Activated CD8-positive, alpha-beta memory T cell treated with anti-CD3 and anti-CD28 coated beads for 36 hours (primary cell): ENCODE results near the gene CDX2. TPM values are rescaled to one million over a fixed set of nuclear protein-coding genes. Genes with fewer than 3 reads are reported as not detected.

Source experiments
- CTCF ChIA-PET: fragments of 350-600 bp; sonication (Branson Sonifier 250); formaldehyde crosslinking; loops from one replicate; lab custom pipeline; 2021; ENCODE audit warnings: antibody characterized with exemption; lab: Charles Lee
- POLR2A ChIA-PET: fragments of 350-600 bp; sonication (Branson Sonifier 250); formaldehyde crosslinking; loops from one replicate; lab custom pipeline; 2021; ENCODE audit warnings: antibody characterized with exemption; lab: Charles Lee
- total RNA-seq, 2 experiments: library from RNA; stranded (reverse); gene quantifications; one replicate each; pipeline ENCODE4 v1.2.3, GENCODE V29; 2021

The CDX2 gene
- total RNA-seq, 2 experiments from 2014 or later = not detected

GRCh38 chr13:27955014-27955591 is 14.0 kb downstream of the CDX2 start:
- POLR2A ChIA-PET = no interaction called here
- CTCF ChIA-PET = interaction anchor here (1.0 to 2.9 kb wide), 6 partner anchors 15 to 129 kb away, joined by 3 to 15 read pairs (median 4); no protein-coding TSS in a partner anchor

GRCh38 chr13:27954406-27954851 is 14.7 kb downstream of the CDX2 start:
- POLR2A ChIA-PET = no interaction called here
- CTCF ChIA-PET = interaction anchor here (0.7 to 2.9 kb wide), 17 partner anchors 13 to 712 kb away, joined by 3 to 15 read pairs (median 4); partner anchors contain the start of gene PDX1

- ChIA-PET POLR2A (no interaction called here), CTCF (interaction anchor here (0.6 to 2.9 kb wide), 20 partner anchors 12 to 711 kb away, joined by 3 to 15 read pairs (median 4); partner anchors contain the start of gene PDX1)
Measured at GRCh38 chr13:27953676-27954405, 15.3 kb downstream of the CDX2 start.

- ChIA-PET CTCF (interaction anchor here (0.6 to 2.9 kb wide), 16 partner anchors 12 to 236 kb away, joined by 3 to 15 read pairs (median 4); partner anchors contain the start of gene PDX1), POLR2A (no interaction called here)
Measured at GRCh38 chr13:27952876-27953675, 16.0 kb downstream of the CDX2 start.

GRCh38 chr13:27942972-27943371 is 26.1 kb downstream of the CDX2 start:
- POLR2A ChIA-PET = no interaction called here
- CTCF ChIA-PET = no interaction called here

DNA sequence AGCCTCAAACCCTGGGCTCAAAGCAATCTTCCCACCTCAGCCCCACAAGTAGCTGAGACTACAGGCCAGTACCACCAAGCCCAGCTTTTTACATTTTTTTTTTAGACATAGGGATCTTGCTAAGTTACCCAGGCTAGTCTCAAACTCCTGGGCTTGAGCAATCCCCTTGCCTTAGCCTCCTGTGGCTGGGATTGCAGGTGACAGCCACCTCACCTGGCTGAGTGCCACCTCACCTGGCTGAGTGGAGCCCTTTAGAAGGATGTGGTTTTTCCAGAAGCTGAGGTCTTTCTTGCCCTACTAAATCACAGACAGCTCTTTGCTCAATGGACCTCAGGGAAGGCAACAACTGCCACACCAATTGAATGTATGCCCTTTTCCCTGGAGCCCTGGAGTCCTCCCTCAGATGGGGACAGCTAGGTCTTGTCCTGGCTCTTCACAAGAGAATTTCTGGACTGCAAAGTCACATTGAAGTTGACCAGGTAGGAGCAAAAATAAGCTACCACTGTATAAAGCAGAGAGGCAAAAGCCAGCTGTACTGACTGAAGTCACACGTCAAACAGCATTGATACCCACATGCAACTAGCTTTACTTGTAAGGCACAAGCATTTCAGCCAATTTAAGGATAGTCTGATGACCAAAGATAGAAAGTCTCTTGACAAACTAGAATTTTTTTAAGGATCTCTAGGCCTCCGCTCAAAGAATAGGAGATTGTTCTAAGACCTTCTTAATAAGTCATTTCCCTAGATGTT is 35.4 kb downstream of the CDX2 start:
- ChIA-PET CTCF (interaction anchor here (0.9 kb wide), 1 partner anchor 20 kb away, joined by 3 read pairs; no protein-coding TSS in a partner anchor), POLR2A (no interaction called here)

DNA sequence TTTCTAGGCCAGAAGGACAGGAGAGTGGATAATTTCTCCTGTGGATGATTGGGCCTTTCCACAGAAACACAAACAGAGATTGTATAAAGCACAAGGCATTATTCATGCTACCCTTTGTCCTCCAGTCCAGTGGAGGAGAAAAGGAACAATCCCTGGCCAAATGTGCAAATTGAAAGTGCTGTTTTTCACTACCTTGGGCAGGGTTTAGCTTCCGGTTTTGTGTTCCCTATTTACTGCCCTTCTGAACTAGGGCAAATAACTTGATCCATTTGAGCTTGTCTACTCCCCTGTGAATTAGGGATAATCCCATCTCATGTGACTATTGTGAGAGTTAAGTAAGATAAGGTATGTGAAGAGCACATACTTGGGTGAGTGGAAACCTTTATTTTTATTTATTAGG is 36.0 kb downstream of the CDX2 start:
- ChIA-PET POLR2A (no interaction called here), CTCF (no interaction called here)

DNA sequence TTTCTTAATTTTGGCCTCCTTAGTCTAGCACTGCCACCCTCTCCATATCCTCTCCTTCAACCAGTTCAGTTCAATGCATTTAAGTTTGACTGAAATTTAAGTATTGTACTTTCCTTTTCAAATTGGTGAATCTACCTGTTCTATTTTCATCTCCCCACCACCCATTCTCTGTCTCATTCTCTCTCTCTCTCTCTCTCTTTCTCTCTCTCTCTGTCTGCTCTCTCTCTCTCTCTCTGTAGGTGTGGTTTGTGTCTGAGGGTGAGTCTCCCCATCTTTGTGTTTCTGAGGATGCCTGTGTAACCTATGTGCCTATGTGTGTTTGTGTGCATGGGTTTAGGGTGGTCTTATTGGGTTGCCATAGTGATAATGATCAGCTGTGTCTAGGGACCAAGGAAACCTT is 39.2 kb downstream of the CDX2 start:
- POLR2A ChIA-PET = interaction anchor here (0.5 kb wide), 1 partner anchor 517 kb away, joined by 3 read pairs; no protein-coding TSS in a partner anchor
- CTCF ChIA-PET = no interaction called here

DNA sequence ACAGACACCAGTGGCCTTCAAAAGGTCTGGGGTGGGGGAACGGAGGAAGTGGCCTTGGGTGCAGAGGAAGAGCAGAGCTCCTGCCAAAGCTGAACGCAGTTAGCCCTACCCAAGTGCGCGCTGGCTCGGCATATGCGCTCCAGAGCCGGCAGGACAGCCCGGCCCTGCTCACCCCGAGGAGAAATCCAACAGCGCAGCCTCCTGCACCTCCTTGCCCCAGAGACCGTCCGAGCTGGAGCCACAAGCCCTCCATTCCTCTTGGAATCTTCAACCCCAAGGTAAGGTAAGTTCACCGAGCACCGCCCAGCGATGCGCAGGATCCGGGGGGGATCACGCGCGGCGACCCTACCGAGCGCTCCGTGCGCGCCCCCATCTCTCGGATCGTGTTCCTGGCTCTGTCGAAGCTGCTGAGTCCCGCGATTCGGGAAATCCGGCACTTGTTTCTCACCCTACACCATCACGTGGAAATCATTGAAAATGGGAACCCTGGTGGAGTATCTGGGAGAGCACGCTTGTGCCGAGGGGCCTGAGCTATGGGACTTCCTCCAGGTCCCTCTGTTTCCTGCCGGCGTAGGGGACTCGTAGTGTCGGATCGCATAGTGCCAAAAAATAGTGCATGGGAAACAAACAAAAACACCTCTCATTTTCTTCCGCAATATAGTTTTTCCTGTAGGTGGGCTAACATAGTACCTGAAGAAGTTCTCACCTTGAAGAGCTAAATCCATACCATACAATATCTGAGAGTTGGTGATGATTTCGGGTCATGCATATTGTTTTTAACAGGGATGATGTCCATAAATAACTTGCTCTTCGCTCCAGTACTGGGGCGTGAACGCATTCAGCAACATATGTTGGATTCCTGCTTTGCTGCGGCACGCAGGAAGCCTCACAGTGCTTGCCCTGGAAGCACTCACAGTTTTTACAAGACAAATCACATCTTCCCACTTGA is 40.0 kb downstream of the CDX2 start:
- CTCF ChIA-PET = interaction anchor here (2.8 kb wide), 1 partner anchor 24 kb away, joined by 9 read pairs; no protein-coding TSS in a partner anchor
- POLR2A ChIA-PET = interaction anchor here (0.5 kb wide), 1 partner anchor 516 kb away, joined by 3 read pairs; no protein-coding TSS in a partner anchor

DNA sequence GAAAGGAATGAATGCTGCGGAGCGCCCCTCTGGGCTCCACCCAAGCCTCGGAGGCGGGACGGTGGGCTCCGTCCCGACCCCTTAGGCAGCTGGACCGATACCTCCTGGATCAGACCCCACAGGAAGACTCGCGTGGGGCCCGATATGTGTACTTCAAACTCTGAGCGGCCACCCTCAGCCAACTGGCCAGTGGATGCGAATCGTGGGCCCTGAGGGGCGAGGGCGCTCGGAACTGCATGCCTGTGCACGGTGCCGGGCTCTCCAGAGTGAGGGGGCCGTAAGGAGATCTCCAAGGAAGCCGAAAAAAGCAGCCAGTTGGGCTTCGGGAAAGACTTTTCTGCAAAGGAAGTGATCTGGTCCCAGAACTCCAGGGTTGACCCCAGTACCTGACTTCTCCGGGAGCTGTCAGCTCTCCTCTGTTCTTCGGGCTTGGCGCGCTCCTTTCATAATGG is 40.7 kb downstream of the CDX2 start:
- ChIA-PET POLR2A (no interaction called here), CTCF (interaction anchor here (2.8 kb wide), 1 partner anchor 25 kb away, joined by 9 read pairs; no protein-coding TSS in a partner anchor)

GRCh38 chr13:27927444-27928352 is 41.4 kb downstream of the CDX2 start:
- POLR2A ChIA-PET = no interaction called here
- CTCF ChIA-PET = interaction anchor here (2.8 kb wide), 1 partner anchor 26 kb away, joined by 9 read pairs; no protein-coding TSS in a partner anchor

DNA sequence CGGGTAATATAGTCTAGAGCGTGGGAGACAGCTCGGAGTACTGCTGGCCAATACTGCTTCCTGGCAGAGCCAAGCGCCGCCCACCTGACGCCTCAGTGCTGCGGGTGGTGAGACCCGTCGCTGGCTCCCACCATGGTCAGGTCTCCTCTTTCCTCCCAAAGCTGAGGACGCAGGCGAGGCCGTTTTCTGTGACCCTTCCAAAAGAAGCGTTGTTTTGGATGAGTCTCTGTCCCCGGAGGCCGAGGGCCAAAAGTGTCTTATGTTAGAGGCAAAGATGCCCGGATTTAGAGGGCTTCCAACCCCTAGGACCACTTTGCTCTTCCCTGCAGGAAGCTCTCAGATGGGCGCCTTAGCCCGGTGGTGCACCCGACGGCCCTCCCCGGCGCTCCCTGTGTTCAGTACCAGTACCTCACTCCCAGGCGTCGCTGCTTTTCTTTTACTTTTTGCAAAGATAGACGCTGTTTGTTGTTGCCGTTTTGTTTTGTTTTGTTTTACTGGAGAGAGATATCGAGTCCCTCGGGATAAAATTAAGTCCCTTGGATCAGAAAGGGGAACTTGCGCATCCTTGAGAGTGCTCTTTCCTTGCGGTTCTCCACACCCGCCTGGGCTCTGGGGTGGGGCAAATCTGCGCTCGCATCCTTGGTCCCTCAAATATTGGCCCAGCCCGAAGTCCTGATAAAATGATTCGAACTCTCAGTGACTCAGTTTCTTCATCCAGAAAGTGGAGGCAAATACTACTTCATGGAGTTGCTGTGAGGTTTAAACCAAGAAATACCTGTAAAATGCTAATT is 42.3 kb downstream of the CDX2 start:
- ChIA-PET POLR2A (no interaction called here), CTCF (interaction anchor here (2.8 kb wide), 1 partner anchor 26 kb away, joined by 9 read pairs; no protein-coding TSS in a partner anchor)

DNA sequence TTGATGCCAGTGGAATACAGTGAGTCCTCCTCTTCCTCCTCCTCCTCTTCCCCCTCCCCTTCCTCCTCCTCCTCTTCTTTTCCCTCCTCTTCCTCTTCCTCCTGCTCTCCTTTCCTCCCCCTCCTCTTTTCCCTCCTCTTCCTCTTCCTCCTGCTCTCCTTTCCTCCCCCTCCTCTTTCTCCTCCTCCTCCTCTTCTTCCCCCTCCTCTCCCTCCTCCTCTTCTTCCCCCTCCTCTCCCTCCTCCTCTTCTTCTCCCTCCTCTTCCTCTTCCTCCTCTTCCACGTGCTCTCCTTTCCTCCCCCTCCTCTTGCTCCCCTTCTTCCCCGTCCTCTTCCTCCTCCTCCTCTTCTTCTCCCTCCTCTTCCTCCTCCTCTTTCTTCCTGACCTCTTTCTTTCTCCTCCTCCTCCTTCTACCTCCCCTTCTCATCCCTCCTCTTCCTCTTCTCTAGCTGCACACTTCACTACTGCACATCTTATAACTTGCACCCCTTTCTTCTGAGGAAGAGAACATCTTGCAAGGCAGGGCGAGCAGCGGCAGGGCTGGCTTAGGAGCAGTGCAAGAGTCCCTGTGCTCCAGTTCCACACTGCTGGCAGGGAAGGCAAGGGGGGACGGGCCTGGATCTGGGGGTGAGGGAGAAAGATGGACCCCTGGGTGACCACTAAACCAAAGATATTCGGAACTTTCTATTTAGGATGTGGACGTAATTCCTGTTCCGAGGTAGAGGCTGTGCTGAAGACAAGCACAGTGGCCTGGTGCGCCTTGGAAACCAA is 43.7 kb downstream of the CDX2 start:
- ChIA-PET CTCF (no interaction called here), POLR2A (no interaction called here)

GRCh38 chr13:27924529-27925141 is 44.5 kb downstream of the CDX2 start:
- POLR2A ChIA-PET = no interaction called here
- CTCF ChIA-PET = interaction anchor here (1.1 kb wide), 1 partner anchor 29 kb away, joined by 4 read pairs; no protein-coding TSS in a partner anchor
